SK-N-SH (cell line): Measurements from ENCODE around the gene ATP6V0E2.

ENCODE experiments used
- CHD2 ChIP-seq: fragments of 150-350 bp; IDR thresholded peaks from 2 replicates; pipeline ENCODE4 v1.6.1; 2018; ENCODE audit warnings: low read length; ENCODE audit not compliant: partially characterized antibody
- FOXM1 ChIP-seq: IDR thresholded peaks from 2 replicates; pipeline ENCODE4 v1.4.0; 2012; ENCODE audit warnings: low read depth, mild to moderate bottlenecking
- JUND ChIP-seq: IDR thresholded peaks from 2 replicates; pipeline ENCODE4 v1.4.0; 2012
- MXI1 ChIP-seq: IDR thresholded peaks from 2 replicates; pipeline ENCODE4 v1.6.1; 2012; ENCODE audit warnings: mild to moderate bottlenecking, low read depth, low read length, improper control_type of control experiment
- POLR2AphosphoS5 ChIP-seq: IDR thresholded peaks from 2 replicates; pipeline ENCODE4 v1.6.1; 2012; ENCODE audit warnings: low read depth, low read length
- RCOR1 ChIP-seq: fragments of 150-350 bp; IDR thresholded peaks from 2 replicates; pipeline ENCODE4 v1.6.1; 2017; ENCODE audit warnings: antibody characterized with exemption, low read length
- SIN3A ChIP-seq: IDR thresholded peaks from 2 replicates; pipeline ENCODE4 v1.6.1; 2012; ENCODE audit warnings: low read depth, mild to moderate bottlenecking, low read length, moderate library complexity, borderline replicate concordance
- TCF12 ChIP-seq: IDR thresholded peaks from 2 replicates; pipeline ENCODE4 v1.4.0; 2012
- TEAD4 ChIP-seq: IDR thresholded peaks from 2 replicates; pipeline ENCODE4 v1.4.0; 2012; ENCODE audit warnings: mild to moderate bottlenecking, borderline replicate concordance; ENCODE audit not compliant: insufficient read depth
- TF ChIP-seq, protein P1 (sequence below): IDR thresholded peaks from 2 replicates; pipeline ENCODE4 v1.4.0; 2012; ENCODE audit warnings: low read depth, borderline replicate concordance
- TF ChIP-seq, protein P2 (sequence below): fragments of 200-600 bp; sonication (generic); IDR thresholded peaks from 2 replicates; pipeline ENCODE4 v1.6.1; 2017; ENCODE audit warnings: antibody characterized with exemption, mild to moderate bottlenecking, moderate library complexity
- TF ChIP-seq, protein P3 (sequence below): IDR thresholded peaks from 2 replicates; pipeline ENCODE4 v1.4.0; 2012; ENCODE audit warnings: low read depth

DNA sequence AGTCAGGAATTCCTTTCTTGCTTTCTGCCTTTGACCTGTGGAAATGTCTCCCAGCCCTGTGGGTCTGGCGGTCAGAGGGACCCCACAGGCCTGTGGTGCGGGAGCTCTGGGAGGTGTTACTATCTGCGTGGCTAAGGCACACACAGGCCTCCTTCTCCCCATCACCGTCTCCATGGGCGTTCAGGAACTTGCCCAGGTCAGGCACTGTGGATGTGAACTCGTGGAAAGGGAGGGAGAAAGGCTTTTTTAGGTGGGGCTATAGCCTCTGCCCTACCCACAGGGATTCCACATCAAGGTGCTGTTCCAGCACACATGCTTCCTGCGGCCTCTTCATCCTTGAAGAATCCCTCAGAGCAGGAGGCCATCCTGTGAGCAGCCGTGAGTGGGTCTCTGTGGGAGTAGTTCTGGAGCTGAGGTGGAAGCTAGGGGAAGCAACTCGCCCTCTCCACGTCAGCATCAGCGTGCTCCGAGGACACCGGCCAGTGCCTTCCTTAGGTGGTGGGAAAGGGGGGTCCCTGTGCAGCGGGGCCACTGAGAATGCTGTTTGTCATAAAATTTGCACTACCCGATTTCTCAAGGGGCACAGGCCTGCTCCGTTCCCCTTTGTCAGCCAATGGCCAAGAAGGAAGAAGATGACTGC lies 7.5 kb upstream of the ATP6V0E2 start:
- TF ChIP-seq, protein P1, sequence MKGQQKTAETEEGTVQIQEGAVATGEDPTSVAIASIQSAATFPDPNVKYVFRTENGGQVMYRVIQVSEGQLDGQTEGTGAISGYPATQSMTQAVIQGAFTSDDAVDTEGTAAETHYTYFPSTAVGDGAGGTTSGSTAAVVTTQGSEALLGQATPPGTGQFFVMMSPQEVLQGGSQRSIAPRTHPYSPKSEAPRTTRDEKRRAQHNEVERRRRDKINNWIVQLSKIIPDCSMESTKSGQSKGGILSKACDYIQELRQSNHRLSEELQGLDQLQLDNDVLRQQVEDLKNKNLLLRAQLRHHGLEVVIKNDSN = no peak
- TF ChIP-seq MXI1 = no peak
- no peak for TF ChIP-seq TEAD4
- TF ChIP-seq, protein P2, sequence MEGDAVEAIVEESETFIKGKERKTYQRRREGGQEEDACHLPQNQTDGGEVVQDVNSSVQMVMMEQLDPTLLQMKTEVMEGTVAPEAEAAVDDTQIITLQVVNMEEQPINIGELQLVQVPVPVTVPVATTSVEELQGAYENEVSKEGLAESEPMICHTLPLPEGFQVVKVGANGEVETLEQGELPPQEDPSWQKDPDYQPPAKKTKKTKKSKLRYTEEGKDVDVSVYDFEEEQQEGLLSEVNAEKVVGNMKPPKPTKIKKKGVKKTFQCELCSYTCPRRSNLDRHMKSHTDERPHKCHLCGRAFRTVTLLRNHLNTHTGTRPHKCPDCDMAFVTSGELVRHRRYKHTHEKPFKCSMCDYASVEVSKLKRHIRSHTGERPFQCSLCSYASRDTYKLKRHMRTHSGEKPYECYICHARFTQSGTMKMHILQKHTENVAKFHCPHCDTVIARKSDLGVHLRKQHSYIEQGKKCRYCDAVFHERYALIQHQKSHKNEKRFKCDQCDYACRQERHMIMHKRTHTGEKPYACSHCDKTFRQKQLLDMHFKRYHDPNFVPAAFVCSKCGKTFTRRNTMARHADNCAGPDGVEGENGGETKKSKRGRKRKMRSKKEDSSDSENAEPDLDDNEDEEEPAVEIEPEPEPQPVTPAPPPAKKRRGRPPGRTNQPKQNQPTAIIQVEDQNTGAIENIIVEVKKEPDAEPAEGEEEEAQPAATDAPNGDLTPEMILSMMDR = no peak
- no peak for TF ChIP-seq CHD2
- no peak for TF ChIP-seq TCF12
- TF ChIP-seq POLR2AphosphoS5 = no peak
- TF ChIP-seq, protein P3, sequence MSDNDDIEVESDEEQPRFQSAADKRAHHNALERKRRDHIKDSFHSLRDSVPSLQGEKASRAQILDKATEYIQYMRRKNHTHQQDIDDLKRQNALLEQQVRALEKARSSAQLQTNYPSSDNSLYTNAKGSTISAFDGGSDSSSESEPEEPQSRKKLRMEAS = no peak
- no peak for TF ChIP-seq SIN3A
- no peak for TF ChIP-seq RCOR1
- TF ChIP-seq JUND = no peak
- no peak for TF ChIP-seq FOXM1
